NCI-H128 (cell line): ENCODE data around the gene MBTPS2.
A peak's percentile ranks its signal among the peaks of the same experiment; 100 is the strongest.
"Not testable (repeated sequence)": the region's sequence is repeated elsewhere in the genome, so short reads cannot be mapped to it uniquely, and the experiment has no call there.

Source experiments
- DNase-seq: peaks from one replicate; lab custom pipeline; 2025; ENCODE audit not compliant: unreplicated experiment; lab: John Stamatoyannopoulos, UW

Gene MBTPS2

DNA sequence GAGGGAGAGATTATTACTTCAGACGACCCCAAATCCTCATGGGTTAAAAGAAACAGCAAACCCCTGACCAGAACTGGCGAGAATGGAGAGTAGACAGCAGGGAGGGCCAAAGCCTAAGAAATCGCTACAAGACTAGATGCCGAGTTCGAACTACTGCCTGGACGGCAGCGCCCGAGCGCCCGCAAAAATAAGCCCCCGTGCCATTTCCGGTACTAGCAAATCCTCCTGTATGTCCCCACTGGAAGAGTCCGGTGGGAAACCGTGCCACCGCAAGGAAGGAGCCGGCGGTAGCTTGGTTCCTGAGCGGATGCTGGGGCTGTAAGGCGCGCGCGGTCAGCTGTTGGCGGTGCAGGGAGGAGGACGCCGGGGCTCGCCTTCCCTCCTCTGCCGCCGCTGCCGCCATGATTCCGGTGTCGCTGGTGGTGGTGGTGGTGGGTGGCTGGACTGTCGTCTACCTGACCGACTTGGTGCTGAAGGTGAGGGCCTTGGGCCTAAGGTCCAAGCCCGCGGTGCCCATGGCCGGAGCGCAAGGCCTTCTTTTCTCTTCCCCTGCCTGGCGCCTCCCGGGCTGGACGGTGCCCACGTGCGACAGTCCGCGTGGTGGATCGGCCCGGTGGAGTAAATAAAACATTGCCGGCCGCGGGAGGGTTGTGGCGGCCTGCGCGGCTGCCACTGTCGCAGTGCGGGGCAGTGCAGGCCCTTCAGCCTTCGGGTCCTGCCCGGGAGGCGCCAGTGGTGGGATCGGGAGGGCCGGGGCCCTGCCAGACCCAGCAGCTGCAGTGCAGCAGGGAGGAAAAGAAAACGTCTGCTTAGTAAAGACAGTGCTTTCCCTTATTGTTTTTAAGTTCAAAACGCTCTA is at the start of gene MBTPS2:
Gene MBTPS2 (plus strand): TSS at position 284 of the 859 bp plus-strand sequence. CDS start 118 bp downstream, at position 402.
- peak; percentile 85 for DNase-seq

- DNase-seq = no peak
Observed at GRCh38 chrX:21798677-21799219, 40.7 kb upstream of the MBTPS2 start.

GRCh38 chrX:21799767-21800166 is 39.6 kb upstream of the MBTPS2 start:
- DNase-seq = no peak

DNA sequence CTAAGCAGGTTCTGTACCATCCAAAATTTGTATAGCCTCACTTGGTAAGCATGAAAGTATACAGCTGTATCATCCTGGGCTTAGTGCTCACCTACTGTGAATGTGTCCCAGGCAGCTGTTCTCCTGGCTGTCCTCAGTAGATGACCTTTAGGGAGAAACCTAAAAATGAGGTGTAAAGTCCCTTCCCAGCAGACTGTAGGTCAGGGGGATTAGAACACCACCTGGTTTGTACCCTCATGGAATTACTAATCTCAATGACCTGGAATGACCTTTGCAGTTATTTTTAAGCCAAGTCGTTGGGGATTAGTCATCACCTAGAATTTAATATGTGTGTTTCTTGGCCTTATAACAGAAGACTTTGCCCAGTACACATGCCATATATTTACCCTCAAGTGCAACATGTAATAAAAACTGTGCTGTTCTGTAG is 39.1 kb upstream of the MBTPS2 start:
- DNase-seq = no peak

DNA sequence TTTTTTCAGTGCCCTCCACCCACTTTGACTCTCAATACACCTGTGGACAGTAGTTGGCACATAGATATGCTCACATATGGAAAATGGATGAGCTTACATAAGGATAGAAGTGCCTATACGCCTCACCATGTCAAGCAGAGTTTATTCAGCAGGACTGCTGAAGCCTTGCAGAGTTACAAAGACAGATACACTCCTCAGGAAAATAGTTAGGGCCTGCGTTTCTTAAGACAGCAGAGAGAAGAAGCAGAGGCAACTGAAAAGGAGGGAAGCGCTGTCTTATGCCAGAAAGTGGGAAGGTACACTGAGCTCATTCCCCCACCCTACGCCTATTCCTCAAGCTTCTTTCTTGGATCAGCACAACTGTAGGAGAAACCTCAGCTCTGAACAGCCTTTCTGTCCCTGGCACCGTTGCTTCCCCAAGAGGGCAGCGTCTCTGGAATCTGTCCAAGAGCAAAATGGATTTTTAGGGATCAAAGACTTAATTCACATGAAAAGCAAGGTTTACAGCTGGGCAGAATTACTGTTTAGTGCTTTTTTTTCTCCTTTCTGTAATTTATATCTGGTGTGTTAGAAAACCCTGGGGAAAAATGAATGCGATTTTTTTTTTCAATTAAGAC is 37.3 kb upstream of the MBTPS2 start:
- DNase-seq = no peak

GRCh38 chrX:21802839-21803238 is 36.6 kb upstream of the MBTPS2 start:
- DNase-seq = no peak

GRCh38 chrX:21806691-21807090 is 32.7 kb upstream of the MBTPS2 start:
- no peak for DNase-seq

GRCh38 chrX:21811832-21812231 is 27.6 kb upstream of the MBTPS2 start:
- no peak for DNase-seq

DNA sequence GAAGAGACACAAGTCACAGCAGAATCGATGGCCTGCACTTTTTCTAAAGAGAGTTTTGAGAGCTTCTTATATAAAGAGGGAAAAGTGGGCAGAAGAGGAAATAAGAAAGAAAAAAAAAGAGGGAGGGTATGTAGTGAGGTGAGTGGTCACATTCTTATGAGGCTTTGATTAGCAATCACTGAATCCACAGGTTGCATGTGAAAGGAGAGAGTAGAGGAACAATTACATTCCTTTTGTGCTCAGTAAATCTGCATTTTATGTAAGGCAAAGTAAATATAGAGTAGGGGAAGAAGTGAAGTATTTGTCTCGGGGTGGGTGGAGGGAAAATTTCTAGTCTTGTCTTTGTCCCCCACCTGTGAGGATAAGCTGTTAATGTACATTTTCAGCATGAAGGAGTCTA is 26.8 kb upstream of the MBTPS2 start:
- DNase-seq = no peak

GRCh38 chrX:21813612-21814368 is 25.6 kb upstream of the MBTPS2 start:
- DNase-seq = no peak

GRCh38 chrX:21816136-21816535 is 23.3 kb upstream of the MBTPS2 start:
- no peak for DNase-seq

GRCh38 chrX:21820170-21820569 is 19.2 kb upstream of the MBTPS2 start:
- not testable (repeated sequence) for DNase-seq

DNA sequence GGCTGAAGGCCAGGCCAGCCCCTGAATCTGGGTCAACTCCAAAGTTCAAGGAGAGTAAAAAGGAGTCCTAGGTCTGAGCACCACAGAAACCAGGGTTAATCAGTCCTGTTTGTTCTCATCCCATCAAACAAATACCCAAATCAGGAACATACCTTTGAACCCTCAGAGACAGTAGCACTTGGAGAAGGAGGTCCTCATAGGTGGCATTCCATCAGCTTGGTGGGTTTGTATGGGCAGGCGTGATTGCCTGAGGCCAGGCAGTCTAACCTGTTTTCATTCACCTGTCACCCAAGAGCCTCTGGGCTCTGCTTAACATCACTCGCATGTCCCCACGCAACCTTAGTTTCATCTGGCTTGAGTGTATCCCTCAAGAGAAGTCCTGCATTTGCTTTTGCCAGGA is 17.5 kb upstream of the MBTPS2 start:
- no peak for DNase-seq

DNA sequence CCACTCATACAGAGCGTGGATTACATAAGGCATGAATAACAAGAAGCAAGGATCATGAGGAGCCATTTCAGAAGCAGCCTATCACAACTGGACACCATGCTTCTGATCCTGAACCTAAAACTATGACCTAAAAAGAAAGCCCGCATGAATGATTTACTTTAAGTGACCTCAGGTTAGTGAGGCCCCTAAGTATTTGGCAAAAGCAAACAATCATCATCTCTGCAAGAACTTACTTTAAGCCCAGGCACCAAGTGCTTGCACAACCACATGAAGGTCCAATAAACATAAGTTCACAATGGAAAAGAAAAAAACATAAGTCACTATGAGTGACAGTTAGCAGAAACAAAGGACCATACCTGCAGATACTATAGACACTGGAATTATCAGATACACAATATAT is 7.9 kb upstream of the MBTPS2 start:
- no peak for DNase-seq

DNA sequence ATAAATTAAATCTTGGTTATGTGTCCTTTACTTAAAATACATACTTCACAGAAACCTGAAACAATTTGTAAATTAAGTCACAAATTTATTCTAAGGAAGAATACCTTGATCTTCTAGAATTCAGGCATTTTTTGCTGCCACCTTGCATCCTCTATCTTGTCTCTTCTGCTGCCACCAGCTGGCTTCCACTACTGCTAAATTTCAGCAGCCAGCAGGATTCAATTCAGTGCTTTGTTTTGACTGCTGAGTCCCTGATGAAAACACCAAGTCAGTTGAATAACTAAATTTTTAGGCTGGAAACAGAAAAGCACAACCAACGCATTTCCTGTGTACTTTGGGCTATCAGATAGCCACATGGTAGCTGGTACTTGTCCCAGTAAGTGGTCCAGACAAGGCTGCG is 2.4 kb upstream of the MBTPS2 start:
- DNase-seq = no peak

- DNase-seq = no peak
Observed at GRCh38 chrX:21838937-21839333, 482 bp upstream of the MBTPS2 start.

DNA sequence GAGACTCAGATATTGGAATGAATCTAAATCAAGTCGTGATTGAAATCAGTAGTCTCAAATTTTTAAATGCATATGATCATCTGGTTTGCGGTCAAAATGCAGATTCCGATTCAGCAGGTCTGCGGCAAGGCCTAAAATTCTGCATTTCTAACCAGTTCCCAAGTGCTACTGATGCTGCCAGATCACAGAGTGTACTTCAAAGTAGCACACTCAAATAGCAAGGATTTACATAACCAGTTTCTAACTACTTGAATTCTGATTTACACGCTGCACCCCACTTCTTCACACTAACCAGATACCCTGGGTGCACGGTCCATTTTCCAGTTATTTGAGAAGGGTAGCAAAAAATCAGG is 752 bp downstream of the MBTPS2 start:
- no peak for DNase-seq

DNA sequence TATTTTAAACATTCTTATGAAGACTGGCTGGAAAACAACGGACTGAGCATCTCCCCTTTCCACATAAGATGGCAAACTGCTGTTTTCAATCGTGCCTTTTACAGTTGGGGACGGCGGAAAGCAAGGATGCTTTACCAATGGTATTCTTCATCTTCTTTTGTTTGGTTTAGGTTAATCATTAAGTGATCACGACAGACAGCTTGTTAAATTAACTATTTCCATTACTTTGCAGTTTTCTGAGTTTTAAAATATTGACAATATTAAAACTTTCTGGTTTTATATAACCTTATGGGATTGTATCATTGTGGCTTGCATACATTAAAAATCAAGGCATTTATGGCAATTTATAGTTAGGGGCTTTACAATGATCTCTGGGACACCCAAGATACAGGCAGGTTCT is 3.8 kb downstream of the MBTPS2 start:
- no peak for DNase-seq

DNA sequence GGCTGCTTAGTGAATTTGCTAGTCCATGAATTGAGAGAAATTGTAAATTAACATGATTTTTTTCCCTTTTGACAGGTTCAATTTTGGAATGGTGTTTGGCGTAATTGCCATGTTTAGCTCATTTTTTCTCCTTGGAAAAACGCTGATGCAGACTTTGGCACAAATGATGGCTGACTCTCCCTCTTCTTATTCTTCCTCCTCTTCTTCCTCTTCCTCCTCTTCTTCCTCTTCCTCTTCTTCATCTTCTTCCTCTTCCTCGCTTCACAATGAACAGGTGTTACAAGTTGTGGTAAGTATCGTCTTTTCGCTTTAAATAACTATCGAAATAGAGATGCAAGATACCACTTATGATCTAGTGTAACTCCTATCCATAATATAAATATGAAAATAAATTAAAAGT is 5.7 kb downstream of the MBTPS2 start:
- no peak for DNase-seq

- no peak for DNase-seq
Observed at GRCh38 chrX:21847342-21847741, 7.9 kb downstream of the MBTPS2 start.

- DNase-seq = no peak
Observed at GRCh38 chrX:21853578-21853977, 14.2 kb downstream of the MBTPS2 start.
